NCI-H1105 (cell line): ENCODE measurements around the gene AP1B1.
"Not testable (repeated sequence)": the region's sequence is repeated elsewhere in the genome, so short reads cannot be mapped to it uniquely, and the experiment has no call there.

Experiments used
- DNase-seq: peaks from one replicate; lab custom pipeline; 2025; lab: John Stamatoyannopoulos, UW

AP1B1 gene

GRCh38 chr22:29348956-29349355 is 39.4 kb downstream of the AP1B1 start:
- DNase-seq = no peak

- DNase-seq = no peak
Measured at GRCh38 chr22:29348041-29348440, 40.3 kb downstream of the AP1B1 start.

DNA sequence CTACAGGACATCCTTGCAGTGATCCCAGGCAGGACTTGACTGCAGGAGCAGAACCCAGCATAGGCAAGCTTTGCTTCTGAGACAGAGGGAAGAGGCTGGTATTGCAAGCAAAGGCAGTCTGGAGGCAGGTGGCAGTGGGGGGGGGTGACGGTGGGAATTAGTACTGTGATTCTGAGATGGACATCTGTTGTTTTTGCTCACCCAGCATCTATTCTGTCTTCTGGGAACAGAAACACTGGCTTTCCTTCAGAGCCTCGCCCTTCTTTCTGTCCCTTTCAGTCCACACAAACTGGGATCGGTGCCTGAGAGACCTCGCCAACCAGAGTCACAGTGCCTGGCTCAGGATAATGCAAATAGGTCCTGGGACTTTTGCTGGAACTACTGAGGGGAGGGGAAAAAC is 41.7 kb downstream of the AP1B1 start:
- DNase-seq = no peak

DNA sequence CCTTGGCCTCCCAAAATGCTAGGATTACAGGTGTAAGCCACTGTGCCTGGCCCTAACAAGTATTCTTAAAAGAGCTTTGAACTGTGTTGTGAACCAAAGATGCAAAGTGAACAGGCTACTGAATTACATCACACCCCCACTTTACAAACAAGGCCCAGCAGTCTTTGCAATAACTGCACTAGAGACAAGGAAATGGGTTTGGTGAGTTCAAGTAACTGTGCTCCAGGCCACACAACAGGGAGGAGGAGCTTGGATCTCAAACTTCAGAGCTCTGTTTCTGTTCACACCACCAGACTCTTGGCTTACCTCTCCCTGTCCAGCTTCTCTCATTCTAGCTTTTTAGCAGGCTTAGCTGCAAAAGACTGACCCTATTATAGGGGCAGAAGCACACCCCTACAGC is 42.4 kb downstream of the AP1B1 start:
- no peak for DNase-seq

- DNase-seq = not testable (repeated sequence)
Measured at GRCh38 chr22:29344889-29345288, 43.5 kb downstream of the AP1B1 start.

DNA sequence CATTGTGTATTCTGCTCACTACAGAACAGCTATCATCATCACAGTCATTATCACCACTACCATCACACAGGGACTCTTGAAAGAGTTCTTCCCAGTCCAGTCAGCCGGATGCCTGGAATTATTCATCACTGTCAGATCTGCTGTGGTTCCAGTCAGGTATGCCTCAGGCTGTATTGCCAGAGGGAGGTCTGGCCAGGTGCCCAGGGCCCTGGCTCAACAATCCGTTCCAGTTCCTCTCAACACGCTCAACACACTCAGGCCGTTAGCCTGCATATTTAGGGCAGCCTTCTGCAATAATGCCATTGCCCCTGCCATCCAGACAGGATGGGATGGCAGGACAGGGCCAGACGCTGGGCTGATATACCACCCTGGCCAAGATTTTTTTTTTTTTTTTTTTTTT is 44.2 kb downstream of the AP1B1 start:
- peak; percentile 62 for DNase-seq

DNA sequence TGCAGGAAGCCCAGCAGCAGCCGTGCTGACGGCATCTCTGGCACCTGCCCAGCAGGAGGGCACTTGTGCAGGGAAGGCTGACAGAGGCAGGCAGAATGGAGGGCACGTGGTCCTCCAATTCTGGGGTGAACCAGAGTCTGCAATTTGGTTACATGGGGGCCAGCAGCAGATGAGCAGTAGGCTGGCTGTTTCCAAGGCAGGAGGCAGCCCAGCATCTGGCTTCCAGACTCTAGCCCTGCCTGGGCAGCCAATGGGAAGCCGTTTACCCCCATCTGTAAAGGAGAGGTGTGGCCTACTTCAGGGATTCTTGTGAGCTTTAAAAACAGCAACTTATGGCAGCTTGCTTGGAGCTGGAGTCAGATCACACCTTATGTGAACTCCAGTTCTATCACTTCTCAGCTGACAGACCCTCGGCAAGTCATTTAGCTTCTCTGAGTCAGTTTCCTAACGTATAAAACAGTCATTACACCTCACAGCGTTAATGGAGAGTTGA is 45.0 kb downstream of the AP1B1 start:
- no peak for DNase-seq

DNA sequence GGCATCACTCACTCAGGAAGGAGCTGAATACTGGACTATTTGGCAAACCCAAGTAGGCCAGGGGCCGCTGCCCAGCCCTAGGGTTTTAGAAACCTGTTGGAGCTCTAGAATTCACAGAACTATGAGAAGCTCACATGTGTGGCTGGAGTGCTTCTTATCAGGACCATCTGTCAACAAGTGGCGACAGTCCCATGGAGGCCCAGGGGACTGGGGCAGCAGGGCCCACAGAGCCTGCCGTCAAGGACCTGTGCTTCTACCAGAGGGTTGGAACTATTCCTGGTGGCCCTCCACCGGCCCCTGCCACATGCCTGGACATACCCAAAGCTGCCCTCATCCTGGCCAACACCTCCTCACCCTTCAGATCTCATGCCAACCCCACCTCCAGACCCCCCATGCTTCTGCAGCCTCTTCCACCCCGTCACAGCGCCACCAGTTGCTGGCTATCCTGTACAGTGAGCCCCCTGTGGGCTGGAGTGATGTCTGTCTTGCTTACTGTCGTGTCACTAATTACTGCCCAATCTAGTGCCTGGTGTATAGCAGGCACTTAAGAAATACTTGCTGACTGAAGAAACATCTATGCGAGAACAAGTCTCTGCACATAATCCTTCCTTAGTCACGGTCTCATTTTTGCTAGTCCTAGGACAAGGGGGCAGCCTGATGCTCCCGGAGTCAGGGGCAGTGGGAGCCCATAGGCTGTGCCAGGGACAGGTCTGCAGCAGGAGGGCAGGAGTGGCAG is 45.6 kb downstream of the AP1B1 start:
- DNase-seq = no peak

GRCh38 chr22:29342177-29342576 is 46.2 kb downstream of the AP1B1 start:
- no peak for DNase-seq

GRCh38 chr22:29341849-29342127 is 46.6 kb downstream of the AP1B1 start:
- no peak for DNase-seq

- DNase-seq = no peak
Measured at GRCh38 chr22:29341056-29341848, 47.1 kb downstream of the AP1B1 start.

GRCh38 chr22:29340566-29340965 is 47.8 kb downstream of the AP1B1 start:
- DNase-seq = no peak

- no peak for DNase-seq
Measured at GRCh38 chr22:29339381-29340235, 48.8 kb downstream of the AP1B1 start.

- DNase-seq = no peak
Measured at GRCh38 chr22:29338398-29338797, 50.0 kb downstream of the AP1B1 start.

DNA sequence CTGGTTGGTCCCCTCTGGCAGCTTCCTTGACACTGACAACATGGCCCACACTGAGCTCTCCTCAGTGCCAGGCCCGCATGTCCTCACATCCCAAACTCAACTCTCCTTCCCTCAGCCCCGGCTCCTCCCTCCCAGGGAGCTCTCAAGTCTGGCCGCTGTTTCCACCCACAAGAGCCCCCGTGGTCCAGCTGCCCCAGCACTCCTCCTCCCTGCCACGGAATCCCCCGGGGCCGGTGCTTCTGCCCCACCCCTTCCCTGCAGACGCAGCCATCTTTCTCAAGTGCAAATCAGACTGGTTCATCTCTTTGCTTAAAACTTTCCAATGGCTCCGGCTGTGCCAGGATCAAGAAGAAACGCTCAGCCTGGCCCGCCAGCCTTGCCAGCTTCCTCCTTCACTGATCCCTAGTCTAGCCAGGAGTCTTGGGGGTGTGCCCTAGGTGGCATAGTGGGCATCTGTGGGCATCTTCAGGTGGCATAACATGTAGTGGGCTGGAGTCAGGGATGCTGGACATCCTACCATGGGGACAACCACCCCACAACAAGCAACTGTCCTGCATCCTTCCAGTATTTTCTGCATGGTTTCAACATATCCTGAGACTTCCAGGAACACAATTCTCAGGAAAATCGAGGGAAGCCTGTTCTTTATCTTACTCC is 50.6 kb downstream of the AP1B1 start:
- DNase-seq = no peak

DNA sequence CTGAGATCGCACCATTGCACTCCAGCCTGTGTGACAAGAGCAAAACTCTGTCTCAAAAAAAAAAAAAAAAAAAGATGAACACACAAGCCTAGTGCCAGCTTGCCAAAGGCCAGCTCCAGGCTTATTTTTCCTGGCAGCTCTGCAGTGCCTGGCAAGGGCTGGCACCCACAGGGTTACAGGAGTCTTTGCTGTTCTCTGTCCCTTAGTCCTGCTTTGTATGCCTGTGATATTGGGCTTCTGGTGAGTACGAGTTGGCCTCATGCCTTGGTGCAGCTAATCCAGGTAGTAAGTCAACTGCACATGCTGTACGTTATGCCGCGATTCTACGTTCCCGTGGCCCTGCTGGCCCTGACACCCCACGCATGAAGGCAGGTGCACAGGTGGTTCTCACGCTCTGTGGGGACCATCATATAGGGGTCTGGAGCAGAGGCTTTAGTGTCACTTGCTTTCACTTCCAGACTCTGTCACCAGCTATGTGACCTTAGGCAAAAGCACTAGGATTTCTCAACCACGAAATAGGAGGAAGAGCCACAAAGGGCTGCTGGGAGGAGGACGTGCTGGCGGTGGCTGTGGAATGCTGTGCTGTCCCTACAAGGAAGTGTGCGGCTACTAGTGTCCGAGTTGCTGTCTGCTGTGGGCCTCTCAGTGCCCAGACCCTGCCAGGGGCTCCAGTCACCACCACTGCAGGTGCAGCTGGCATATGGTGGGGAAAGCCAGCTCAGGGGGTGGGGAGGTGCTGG is 51.4 kb downstream of the AP1B1 start:
- no peak for DNase-seq

DNA sequence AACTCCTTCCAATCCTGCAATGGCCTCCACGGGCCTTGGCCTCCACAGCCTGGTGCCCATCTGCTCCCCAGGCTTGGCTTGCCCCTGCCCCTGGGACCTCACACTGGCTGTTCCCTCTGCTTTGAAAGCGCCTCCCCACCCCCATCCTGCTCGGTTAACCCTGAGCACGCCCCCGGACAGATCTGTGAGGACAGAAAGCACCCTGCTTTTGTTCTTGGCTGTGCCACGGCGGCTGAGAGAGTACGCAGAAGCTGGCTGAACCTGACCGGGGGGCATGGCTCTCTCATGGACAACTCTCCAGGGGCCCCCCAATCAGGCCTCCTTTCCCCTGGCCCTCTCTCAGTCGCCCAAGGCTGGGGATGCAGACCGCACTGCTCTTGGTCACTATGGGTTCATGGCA is 52.7 kb downstream of the AP1B1 start:
- no peak for DNase-seq

GRCh38 chr22:29334696-29335344 is 53.5 kb downstream of the AP1B1 start:
- DNase-seq = no peak

GRCh38 chr22:29334148-29334547 is 54.2 kb downstream of the AP1B1 start:
- DNase-seq = no peak

GRCh38 chr22:29332886-29333496 is 55.4 kb downstream of the AP1B1 start:
- DNase-seq = no peak
